MM.1S (cell line): Measurements from ENCODE around the gene AMZ2.
"Not testable (repeated sequence)": the region's sequence is repeated elsewhere in the genome, so short reads cannot be mapped to it uniquely, and the experiment has no call there.

Experiments used
- DNase-seq: peaks from one replicate; pipeline ENCODE4 v3.0.0-alpha.2; 2015
- H2AFZ ChIP-seq: fragments of 300-600 bp; sonication (generic); 2 replicates; pipeline ENCODE4 v1.6.0; 2016; ENCODE audit warnings: antibody characterized with exemption, low read length
- H3F3A ChIP-seq: fragments of 300-600 bp; sonication (generic); 2 replicates; pipeline ENCODE4 v1.6.1; 2016; ENCODE audit warnings: mild to moderate bottlenecking, antibody characterized with exemption, low read length, moderate library complexity, mixed read lengths; ENCODE audit not compliant: insufficient read depth
- H3K27ac ChIP-seq: fragments of 300-600 bp; sonication (generic); 2 replicates; pipeline ENCODE4 v1.5.1; 2016; ENCODE audit warnings: mild to moderate bottlenecking, low read length
- H3K27me3 ChIP-seq: fragments of 300-600 bp; sonication (generic); replicated peaks from 2 replicates; pipeline ENCODE4 v1.6.0; 2016; ENCODE audit warnings: low read length; ENCODE audit not compliant: insufficient read depth
- H3K36me3 ChIP-seq: fragments of 300-600 bp; sonication (generic); replicated peaks from 2 replicates; pipeline ENCODE4 v1.6.1; 2016; ENCODE audit warnings: mild to moderate bottlenecking, low read length, mixed read lengths; ENCODE audit not compliant: insufficient read depth
- H3K4me1 ChIP-seq: fragments of 300-600 bp; sonication (generic); 2 replicates; pipeline ENCODE4 v1.6.1; 2016; ENCODE audit warnings: low read length, mixed read lengths
- H3K4me2 ChIP-seq: fragments of 300-600 bp; sonication (generic); 2 replicates; pipeline ENCODE4 v1.6.0; 2016; ENCODE audit warnings: low read depth, low read length
- H3K4me3 ChIP-seq: fragments of 300-600 bp; sonication (generic); 2 replicates; pipeline ENCODE4 v1.5.1; 2016; ENCODE audit warnings: low read length, mixed read lengths
- H3K79me2 ChIP-seq: fragments of 300-600 bp; sonication (generic); 2 replicates; pipeline ENCODE4 v1.6.1; 2016; ENCODE audit warnings: mixed run types, low read length, mixed read lengths
- H3K9ac ChIP-seq: fragments of 300-600 bp; sonication (generic); 2 replicates; pipeline ENCODE4 v1.6.1; 2016; ENCODE audit warnings: low read length, mixed read lengths
- H3K9me2 ChIP-seq: fragments of 300-600 bp; sonication (generic); replicated peaks from 2 replicates; pipeline ENCODE4 v1.6.1; 2016; ENCODE audit warnings: mild to moderate bottlenecking, low read length, mixed read lengths; ENCODE audit not compliant: insufficient read depth
- H3K9me3 ChIP-seq: fragments of 300-600 bp; sonication (generic); replicated peaks from 2 replicates; pipeline ENCODE4 v1.6.1; 2016; ENCODE audit warnings: mild to moderate bottlenecking, low read length, mixed read lengths; ENCODE audit not compliant: insufficient read depth
- H4K20me1 ChIP-seq: fragments of 300-600 bp; sonication (generic); 2 replicates; pipeline ENCODE4 v1.6.1; 2016; ENCODE audit warnings: mild to moderate bottlenecking, low read length, moderate library complexity, mixed read lengths; ENCODE audit not compliant: insufficient read depth
- CTCF ChIP-seq: fragments of 300-600 bp; sonication (generic); IDR thresholded peaks from 2 replicates; pipeline ENCODE4 v1.5.1; 2016; ENCODE audit warnings: antibody characterized with exemption, low read length, mixed read lengths
- EZH2 ChIP-seq: fragments of 300-600 bp; sonication (generic); optimal IDR thresholded peaks from 2 replicates; pipeline ENCODE3; 2017; ENCODE audit warnings: low read depth, mild to moderate bottlenecking, antibody characterized with exemption, low read length, mixed read lengths
- EZH2phosphoT487 ChIP-seq: fragments of 300-600 bp; sonication (generic); IDR thresholded peaks from 2 replicates; pipeline ENCODE4 v1.6.1; 2018; ENCODE audit warnings: antibody characterized with exemption, low read length

The AMZ2 gene

DNA sequence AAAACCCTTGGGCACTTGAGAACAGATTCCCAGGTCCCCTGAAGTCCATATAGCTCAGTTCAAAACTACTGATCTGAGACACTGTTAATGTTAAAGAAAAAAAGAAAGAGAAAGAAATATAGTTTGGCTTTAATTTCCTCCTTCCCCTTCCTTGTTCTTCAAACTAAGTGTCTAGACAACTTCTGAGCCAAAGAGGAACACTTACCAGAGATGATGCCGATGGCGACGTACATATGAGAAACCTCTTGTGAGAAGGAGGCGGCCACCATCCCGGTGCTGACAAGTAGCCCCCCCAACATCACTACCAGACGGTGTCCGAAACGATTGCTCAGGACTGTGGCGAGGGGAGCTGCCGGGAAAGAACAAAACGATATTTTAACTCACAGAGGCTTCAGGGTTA is 25.9 kb downstream of the AMZ2 start:
- Histone ChIP-seq H3K4me2 (no peak overlapping the region), H3K9me3 (no peaks in the 10 kb centered on the region), H3K4me1 (no peaks in the 10 kb centered on the region), H3K79me2 (no peaks in the 10 kb centered on the region), H4K20me1 (no peaks in the 10 kb centered on the region), H2AFZ (no peak overlapping the region), H3K9me2 (no peaks in the 10 kb centered on the region), H3K27me3 (no peaks in the 10 kb centered on the region), H3K4me3 (no peak overlapping the region), H3K9ac (no peak overlapping the region), H3F3A (no peaks in the 10 kb centered on the region), H3K27ac (no peak overlapping the region), H3K36me3 (no peaks in the 10 kb centered on the region; the same call in 1 of the 2 replicates)
- no peak for DNase-seq
- TF ChIP-seq EZH2 (no peak), EZH2phosphoT487 (no peak), CTCF (no peak)

- not testable (repeated sequence) for H3K9ac ChIP-seq, H3K9me3 ChIP-seq, H3K4me2 ChIP-seq, H4K20me1 ChIP-seq, H3K9me2 ChIP-seq, H3K27ac ChIP-seq, DNase-seq, H3K4me1 ChIP-seq, H3K4me3 ChIP-seq, H3K36me3 ChIP-seq, H3K27me3 ChIP-seq, H3K79me2 ChIP-seq, H3F3A ChIP-seq, H2AFZ ChIP-seq
Observed at GRCh38 chr17:68276339-68276738, 28.5 kb downstream of the AMZ2 start.

DNA sequence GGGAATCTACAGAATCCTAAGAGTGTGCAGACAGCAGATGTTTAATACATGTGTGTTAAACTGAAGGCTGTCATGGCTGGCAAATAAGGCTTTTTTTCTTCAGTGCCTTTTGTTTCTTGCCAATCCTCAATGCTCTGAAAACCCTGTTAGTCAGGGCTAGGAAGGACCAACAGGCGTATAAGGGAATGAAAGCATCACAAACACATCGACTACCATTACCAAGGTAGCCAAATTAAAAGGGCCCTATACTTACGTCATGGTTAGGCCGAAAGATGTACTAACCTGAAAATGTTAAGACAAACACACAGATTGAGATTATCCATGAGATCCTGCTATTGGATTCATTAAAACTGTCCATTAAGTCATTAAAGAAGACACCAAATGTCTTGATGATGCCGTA is 30.0 kb downstream of the AMZ2 start:
- Histone ChIP-seq H3K27me3 (no peaks in the 10 kb centered on the region), H3K36me3 (no peaks in the 10 kb centered on the region; the same call in 1 of the 2 replicates), H2AFZ (no peak overlapping the region), H4K20me1 (no peaks in the 10 kb centered on the region), H3K79me2 (no peaks in the 10 kb centered on the region), H3K9me2 (no peaks in the 10 kb centered on the region), H3K27ac (no peak overlapping the region), H3F3A (no peaks in the 10 kb centered on the region), H3K4me3 (no peak overlapping the region), H3K4me1 (no peaks in the 10 kb centered on the region), H3K9ac (no peak overlapping the region), H3K9me3 (no peaks in the 10 kb centered on the region), H3K4me2 (no peak overlapping the region)
- DNase-seq, result no peak
- no peak for TF ChIP-seq EZH2phosphoT487
- TF ChIP-seq EZH2, result no peak
- no peak for TF ChIP-seq CTCF

GRCh38 chr17:68281965-68282364 is 34.1 kb downstream of the AMZ2 start:
- not testable (repeated sequence) for H3F3A ChIP-seq, H4K20me1 ChIP-seq, DNase-seq, H3K79me2 ChIP-seq, H3K27ac ChIP-seq, H3K4me2 ChIP-seq, H3K9me2 ChIP-seq, H3K4me1 ChIP-seq, H3K9ac ChIP-seq, H3K36me3 ChIP-seq, H3K9me3 ChIP-seq, H2AFZ ChIP-seq, H3K27me3 ChIP-seq, H3K4me3 ChIP-seq
